Thyroid gland (tissue), 4 donors: ENCODE measurements around the gene SNCA. TPM values are rescaled to one million over a fixed set of nuclear protein-coding genes. Genes with fewer than 3 reads are reported as not detected.

ENCODE experiments used
- DNase-seq, 2 donors: peaks; one replicate each; pipeline ENCODE4 v3.0.0-alpha.2; 2019
- H3K27ac ChIP-seq, 3 donors: fragments of 200-600 bp; sonication (generic); 1 replicate in 2 of 3; 2 replicates in 1 of 3; pipeline ENCODE4 v1.5.1; 2016 to 2019; ENCODE audit warnings: mild to moderate bottlenecking in 1 of 3, moderate library complexity in 1 of 3
- H3K27me3 ChIP-seq: fragments of 200-600 bp; sonication (generic); one replicate; pipeline ENCODE4 v1.5.1; 2019
- H3K36me3 ChIP-seq, 2 donors: fragments of 200-600 bp; sonication (generic); one replicate each; pipeline ENCODE4 v1.5.1; 2016 to 2019
- H3K4me1 ChIP-seq, 2 donors: fragments of 200-600 bp; sonication (generic); one replicate each; pipeline ENCODE4 v1.5.1; 2017 to 2019
- H3K4me3 ChIP-seq, 3 donors: fragments of 200-600 bp; sonication (generic); replicated peaks in 1 of 3; 1 replicate in 2 of 3; 2 replicates in 1 of 3; pipeline ENCODE4 v1.5.1; 2016; ENCODE audit warnings: mild to moderate bottlenecking in 1 of 3
- H3K9me3 ChIP-seq: fragments of 200-600 bp; sonication (generic); one replicate; pipeline ENCODE4 v1.5.1; 2017
- CTCF ChIP-seq, 6 experiments: fragments of 200-600 bp in 3 of 6; fragments of 450-650 bp in 3 of 6; sonication (generic) in 3 of 6; IDR thresholded peaks; one replicate each; pipeline ENCODE4 v1.5.1; 2016 to 2019; ENCODE audit warnings: antibody characterized with exemption in 6 of 6, mild to moderate bottlenecking in 2 of 6, inconsistent platforms in 1 of 6, moderate library complexity in 1 of 6
- POLR2A ChIP-seq, 2 donors: fragments of 450-650 bp; IDR thresholded peaks; one replicate each; pipeline ENCODE4 v1.6.1; 2017; ENCODE audit warnings: antibody characterized with exemption in 2 of 2, mild to moderate bottlenecking in 2 of 2, moderate library complexity in 1 of 2
- WGBS, 2 donors: methylation state at CpG; one replicate each; pipeline ENCODE4 v1.1.5; 2017; 5-methylcytosine and 5-hydroxymethylcytosine counted together
- intact Hi-C: fragments of 100-400 bp; cut with DNase I; formaldehyde crosslinking; loops from one replicate; pipeline ENCODE4 v1.15.1; 2023
- total RNA-seq, 4 donors: library from RNA; depleted of rRNA; stranded (reverse); fragments of >200 nt; gene quantifications; one replicate each; pipeline ENCODE4 v1.2.3, GENCODE V29; 2016

Gene SNCA
- total RNA-seq, 4 donors from 2014 or later = 5.3 to 22.7 (median 15.0) TPM

GRCh38 chr4:89847571-89848325, 10.8 kb upstream of the SNCA start:
- no peaks in the 10 kb centered on the region for H3K4me1 ChIP-seq
- H3K36me3 ChIP-seq = no peaks in the 10 kb centered on the region
- no peaks in the 10 kb centered on the region for H3K9me3 ChIP-seq
- H3K27me3 ChIP-seq = no peaks in the 10 kb centered on the region
- H3K27ac ChIP-seq = no peak overlapping the region
- intact Hi-C loops = no loop called here
- no peak for DNase-seq
- WGBS, 2 donors = 92 to 97% methylated on average over 1 of the region's 1 CpG
- no peak overlapping the region for H3K4me3 ChIP-seq
- TF ChIP-seq POLR2A (IDR thresholded peaks at IDR 0.05) = no peak
- TF ChIP-seq CTCF (IDR thresholded peaks at IDR 0.05) = no peak

- H3K27ac ChIP-seq = no peak overlapping the region
- no peaks in the 10 kb centered on the region for H3K9me3 ChIP-seq
- intact Hi-C loops = no loop called here
- 86 to 92% methylated on average over 1 of the region's 1 CpG for whole genome bisulfite sequencing, 2 donors
- TF ChIP-seq CTCF (IDR thresholded peaks at IDR 0.05) (no peak), POLR2A (IDR thresholded peaks at IDR 0.05) (no peak)
- H3K4me1 ChIP-seq = peaks cover under 1 to 5% of the 10 kb centered on the region in 2 donors
- no peak overlapping the region for H3K4me3 ChIP-seq
- no peak for DNase-seq
- H3K27me3 ChIP-seq = no peaks in the 10 kb centered on the region
- H3K36me3 ChIP-seq = no peaks in the 10 kb centered on the region
Observed at GRCh38 chr4:89839558-89839957, 2.6 kb upstream of the SNCA start.

GRCh38 chr4:89837993-89838390, 1.0 kb upstream of the SNCA start:
- intact Hi-C loops = no loop called here
- no peak for DNase-seq
- Histone ChIP-seq H3K27me3 (no peaks in the 10 kb centered on the region), H3K36me3 (no peaks in the 10 kb centered on the region), H3K4me3 (peak overlapping the region in 1 of 3 donors; percentile 67), H3K27ac (no peak overlapping the region), H3K4me1 (peaks cover 3 to 5% of the 10 kb centered on the region in 2 donors), H3K9me3 (no peaks in the 10 kb centered on the region)
- TF ChIP-seq CTCF (IDR thresholded peaks at IDR 0.05) = no peak
- TF ChIP-seq POLR2A (IDR thresholded peaks at IDR 0.05) = no peak
- 3 to 4% methylated on average over 8 of the region's 8 CpGs for WGBS, 2 donors

GRCh38 chr4:89837385-89837992, 528 bp upstream of the SNCA start:
- peak overlapping the region in 2 of 3 donors; percentile 40 to 47 for H3K27ac ChIP-seq
- WGBS, 2 donors = 1 to 2% methylated on average over 29 to 30 of the region's 30 CpGs
- TF ChIP-seq POLR2A (IDR thresholded peaks at IDR 0.05) (no peak), CTCF (IDR thresholded peaks at IDR 0.05) (peak in 2 of 6 experiments; percentile 8 to 12)
- H3K4me1 ChIP-seq = peaks cover 3 to 5% of the 10 kb centered on the region in 2 donors
- intact Hi-C loops = no loop called here
- no peaks in the 10 kb centered on the region for H3K36me3 ChIP-seq
- H3K27me3 ChIP-seq = no peaks in the 10 kb centered on the region
- H3K9me3 ChIP-seq = no peaks in the 10 kb centered on the region
- peak; percentile 25 to 27 for DNase-seq
- H3K4me3 ChIP-seq = peak overlapping the region; percentile 15 to 86 (median 67)
